ENCODE measurements around the gene BRIP1. TPM values are rescaled to one million over a fixed set of nuclear protein-coding genes. Genes with fewer than 3 reads are reported as not detected.

Gene BRIP1
- total and polyA plus RNA-seq, 9 of the 15 experiments (the other 6 are each of a cell fraction or from before 2014, with no cell fraction given) = 2.4 to 17.5 (median 11.2) TPM

- no peak for TF ChIP-seq ZC3H11A (IDR thresholded peaks at IDR 0.05; ENCODE audit: low read depth, low read length)
- TF ChIP-seq ZNF212 (CRISPR knock-in tag; IDR thresholded peaks at IDR 0.05) = no peak
- no peak for TF ChIP-seq ZNF232 (CRISPR knock-in tag; IDR thresholded peaks at IDR 0.05)
- no peak for TF ChIP-seq SRF (CRISPR knock-in tag; IDR thresholded peaks at IDR 0.05)
These were observed 92.4 kb downstream of the BRIP1 start (continued) for GRCh38 chr17:61770752-61771533.

- TF ChIP-seq, protein P1, sequence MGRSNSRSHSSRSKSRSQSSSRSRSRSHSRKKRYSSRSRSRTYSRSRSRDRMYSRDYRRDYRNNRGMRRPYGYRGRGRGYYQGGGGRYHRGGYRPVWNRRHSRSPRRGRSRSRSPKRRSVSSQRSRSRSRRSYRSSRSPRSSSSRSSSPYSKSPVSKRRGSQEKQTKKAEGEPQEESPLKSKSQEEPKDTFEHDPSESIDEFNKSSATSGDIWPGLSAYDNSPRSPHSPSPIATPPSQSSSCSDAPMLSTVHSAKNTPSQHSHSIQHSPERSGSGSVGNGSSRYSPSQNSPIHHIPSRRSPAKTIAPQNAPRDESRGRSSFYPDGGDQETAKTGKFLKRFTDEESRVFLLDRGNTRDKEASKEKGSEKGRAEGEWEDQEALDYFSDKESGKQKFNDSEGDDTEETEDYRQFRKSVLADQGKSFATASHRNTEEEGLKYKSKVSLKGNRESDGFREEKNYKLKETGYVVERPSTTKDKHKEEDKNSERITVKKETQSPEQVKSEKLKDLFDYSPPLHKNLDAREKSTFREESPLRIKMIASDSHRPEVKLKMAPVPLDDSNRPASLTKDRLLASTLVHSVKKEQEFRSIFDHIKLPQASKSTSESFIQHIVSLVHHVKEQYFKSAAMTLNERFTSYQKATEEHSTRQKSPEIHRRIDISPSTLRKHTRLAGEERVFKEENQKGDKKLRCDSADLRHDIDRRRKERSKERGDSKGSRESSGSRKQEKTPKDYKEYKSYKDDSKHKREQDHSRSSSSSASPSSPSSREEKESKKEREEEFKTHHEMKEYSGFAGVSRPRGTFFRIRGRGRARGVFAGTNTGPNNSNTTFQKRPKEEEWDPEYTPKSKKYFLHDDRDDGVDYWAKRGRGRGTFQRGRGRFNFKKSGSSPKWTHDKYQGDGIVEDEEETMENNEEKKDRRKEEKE (IDR thresholded peaks at IDR 0.05; ENCODE audit: borderline replicate concordance in 1 of 2, control insufficient read depth in 1 of 2, low read depth in 2 of 2, low read length in 1 of 2) = peak in 1 of 2 experiments; percentile 69; a peak in 1 of 4 replicates
- no peak for TF ChIP-seq MCM3 (IDR thresholded peaks at IDR 0.05)
- peak in 1 of 3 experiments; percentile 92; a peak in 2 of 6 replicates for TF ChIP-seq ZBTB11 (CRISPR knock-in tag; IDR thresholded peaks at IDR 0.05)
- TF ChIP-seq SPI1 (IDR thresholded peaks at IDR 0.05; ENCODE audit: borderline replicate concordance, low read depth, low read length) = no peak
- no peak for TF ChIP-seq HDAC3 (IDR thresholded peaks at IDR 0.05; ENCODE audit: borderline replicate concordance, partially characterized antibody)
- no peak overlapping the region for H2AFZ ChIP-seq (ENCODE audit: low read depth, low read length)
- no peak overlapping the region for H3K4me3 ChIP-seq
- ATAC-seq = no peak
- no peaks in the 10 kb centered on the region for H3K27me3 ChIP-seq (ENCODE audit: control insufficient read depth in 2 of 2, insufficient read depth in 2 of 2, low read length in 2 of 2)
- no peak for FAIRE-seq
- H3K4me2 ChIP-seq (ENCODE audit: insufficient read depth, low read length) = no peak overlapping the region
- no TSS peak for BruUV-seq (replicated peaks)
- no peaks in the 10 kb centered on the region for H3K9me1 ChIP-seq (ENCODE audit: control insufficient read depth, insufficient read depth, low read length)
- H3K27ac ChIP-seq (ENCODE audit: extremely low read depth, low read depth, low read length) = no peak overlapping the region
- H3K9ac ChIP-seq (ENCODE audit: insufficient read depth in 1 of 2, low read depth in 2 of 2, low read length in 2 of 2) = no peak overlapping the region
- no peaks in the 10 kb centered on the region for H3K79me2 ChIP-seq (ENCODE audit: control insufficient read depth, insufficient read depth, low read length)
- ChIA-PET CTCF (ENCODE audit: low intra/inter-chr PET ratio) (no interaction called here), POLR2A (no interaction called here)
- intact Hi-C loops (cut with micrococcal nuclease) = no loop called here
- peaks cover 14% of the 10 kb centered on the region; the same call in 1 of the 3 replicates for H3K36me3 ChIP-seq (ENCODE audit: control insufficient read depth, insufficient read depth, low read length)
- H3K9me3 ChIP-seq (replicated peaks; ENCODE audit: control insufficient read depth, insufficient read depth, low read depth, low read length) = no peaks in the 10 kb centered on the region; the same call in 1 of the 2 replicates
- DNase-seq (ENCODE audit: extremely low read depth in 1 of 4, low spot score in 3 of 4) = no peak
- no peaks in the 10 kb centered on the region for H3K4me1 ChIP-seq (replicated peaks in 1 of 2; ENCODE audit: control insufficient read depth in 2 of 2, insufficient read depth in 2 of 2, low read length in 2 of 2)
- no peaks in the 10 kb centered on the region for H4K20me1 ChIP-seq (replicated peaks; ENCODE audit: control insufficient read depth, insufficient read depth, low read length)
- in situ Hi-C loops (cut with MboI) = no loop called here
These were observed 93.3 kb downstream of the BRIP1 start for GRCh38 chr17:61770043-61770442.
